ENCODE measurements around the gene SLC45A2.
"Not testable (repeated sequence)": the region's sequence is repeated elsewhere in the genome, so short reads cannot be mapped to it uniquely, and the experiment has no call there.

Gene SLC45A2

DNA sequence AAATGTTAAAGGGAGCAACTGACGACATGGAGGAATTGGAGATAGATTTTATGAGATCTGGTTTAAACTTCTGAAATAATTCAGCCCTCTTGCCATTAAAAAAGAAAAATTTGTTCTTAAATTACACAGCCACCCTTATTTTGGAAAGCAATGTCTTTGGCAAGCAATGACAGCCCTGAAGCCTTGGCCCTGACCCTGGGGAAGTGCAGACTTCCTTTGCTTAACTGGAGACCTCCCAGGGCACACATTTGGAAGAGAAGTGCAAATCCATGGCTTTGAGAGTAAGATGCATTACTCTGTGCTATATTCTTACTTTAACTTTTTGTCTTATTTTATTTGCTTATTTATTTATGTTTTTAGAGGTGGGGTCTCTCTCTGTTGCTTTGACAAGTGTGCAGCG is 26.3 kb downstream of the SLC45A2 start:
- no peak for DNase-seq

GRCh38 chr5:33957577-33958150 is 26.8 kb downstream of the SLC45A2 start:
- no peak for DNase-seq

DNA sequence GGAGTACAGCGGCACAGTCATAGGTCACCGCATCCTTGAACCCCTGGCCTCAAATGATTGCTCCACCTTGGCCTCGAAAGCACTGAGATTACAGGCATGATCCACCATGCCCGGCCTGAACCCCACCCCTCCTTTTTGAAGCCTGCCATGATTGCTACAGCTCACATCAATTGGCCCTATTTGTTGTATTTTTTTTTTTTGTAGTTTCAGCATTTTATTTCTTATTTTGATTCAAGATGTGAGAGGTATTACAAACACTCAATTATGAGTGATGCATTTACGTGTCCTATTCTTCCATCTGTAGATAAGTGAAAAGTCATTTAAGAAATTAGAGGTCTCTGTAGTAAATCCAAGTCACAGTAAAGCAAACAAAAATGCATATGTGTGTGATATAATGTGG is 32.3 kb downstream of the SLC45A2 start:
- DNase-seq: not testable (repeated sequence)

- DNase-seq: no peak
Measured at GRCh38 chr5:33944543-33945132, 39.9 kb downstream of the SLC45A2 start.

DNA sequence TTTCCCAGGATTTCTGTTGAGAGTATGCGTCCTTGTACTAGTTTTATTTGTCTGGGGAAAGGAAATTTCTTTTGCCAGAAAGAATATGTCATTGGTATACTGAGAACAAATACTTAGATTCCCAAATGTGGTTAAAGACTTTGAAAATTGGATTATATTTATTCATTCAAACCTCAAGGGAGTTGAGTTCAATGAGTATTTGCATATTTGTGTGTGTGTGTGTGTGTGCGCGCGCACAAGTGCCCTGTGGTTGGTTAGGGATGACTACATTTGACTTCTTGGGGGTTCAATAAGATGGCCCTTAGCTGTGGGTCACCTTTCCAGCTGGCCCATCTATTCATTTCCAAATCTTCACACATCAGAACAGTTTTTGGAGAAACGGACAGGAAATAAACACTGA is 43.4 kb downstream of the SLC45A2 start:
- no peak for DNase-seq

- DNase-seq: no peak
Measured at GRCh38 chr5:33939556-33940262, 44.8 kb downstream of the SLC45A2 start.

DNA sequence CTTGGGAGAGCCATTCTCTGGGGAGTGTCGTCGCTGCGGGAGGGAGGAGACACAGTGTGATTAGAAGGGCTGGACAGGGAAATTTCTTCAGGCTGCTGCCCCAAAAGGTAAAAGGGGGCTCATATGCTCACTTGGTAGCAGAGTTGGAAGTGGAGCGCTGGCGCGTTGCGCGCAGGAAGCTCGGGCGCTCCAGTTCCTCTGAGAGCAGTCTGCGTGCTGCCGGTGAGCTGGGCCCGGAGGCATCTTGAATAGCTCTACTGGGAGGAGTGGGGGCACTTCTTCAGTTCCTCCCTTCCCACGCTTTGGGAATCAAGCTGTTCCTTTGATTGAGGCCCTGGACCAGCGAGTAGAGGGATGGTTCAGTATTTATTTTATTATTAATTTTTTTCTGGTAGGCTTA is 45.6 kb downstream of the SLC45A2 start:
- no peak for DNase-seq

GRCh38 chr5:33938507-33938796 is 46.0 kb downstream of the SLC45A2 start:
- no peak for DNase-seq

- no peak for DNase-seq
Measured at GRCh38 chr5:33937707-33938506, 46.6 kb downstream of the SLC45A2 start.

GRCh38 chr5:33937017-33937706 is 47.3 kb downstream of the SLC45A2 start:
- DNase-seq: no peak

GRCh38 chr5:33936381-33937016 is 48.0 kb downstream of the SLC45A2 start, which contains the start of gene RXFP3:
Gene RXFP3, plus strand, starts transcription at chr5:33936386. Its CDS starts 355 bp downstream, at chr5:33936741.
- no peak for DNase-seq

- DNase-seq: peak; percentile 27
Measured at GRCh38 chr5:33936004-33936380, 48.5 kb downstream of the SLC45A2 start.

- no peak for DNase-seq
Measured at GRCh38 chr5:33934176-33934575, 50.3 kb downstream of the SLC45A2 start.

DNA sequence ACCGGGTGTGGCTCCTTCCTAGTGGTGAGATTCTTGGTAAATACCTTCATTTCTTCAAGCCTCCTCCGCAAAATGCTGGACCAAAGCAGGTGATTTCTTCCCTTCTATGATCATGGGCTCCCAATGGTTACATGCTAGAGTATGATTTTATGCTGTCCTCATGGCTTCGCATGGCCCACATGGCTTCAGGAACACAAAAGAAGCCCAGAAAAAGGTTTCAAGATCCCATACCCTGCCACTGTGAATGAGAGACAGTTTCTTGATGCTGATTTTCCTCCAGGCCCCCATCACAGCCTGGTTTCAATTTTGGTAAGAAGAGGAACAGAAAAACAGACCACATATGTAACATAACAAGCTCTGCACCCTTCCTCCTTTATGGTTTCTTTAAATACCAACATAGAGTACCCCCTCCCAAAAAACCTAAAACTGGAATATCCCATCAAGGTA is 50.7 kb downstream of the SLC45A2 start:
- no peak for DNase-seq

GRCh38 chr5:33931136-33931535 is 53.4 kb downstream of the SLC45A2 start:
- DNase-seq: no peak

DNA sequence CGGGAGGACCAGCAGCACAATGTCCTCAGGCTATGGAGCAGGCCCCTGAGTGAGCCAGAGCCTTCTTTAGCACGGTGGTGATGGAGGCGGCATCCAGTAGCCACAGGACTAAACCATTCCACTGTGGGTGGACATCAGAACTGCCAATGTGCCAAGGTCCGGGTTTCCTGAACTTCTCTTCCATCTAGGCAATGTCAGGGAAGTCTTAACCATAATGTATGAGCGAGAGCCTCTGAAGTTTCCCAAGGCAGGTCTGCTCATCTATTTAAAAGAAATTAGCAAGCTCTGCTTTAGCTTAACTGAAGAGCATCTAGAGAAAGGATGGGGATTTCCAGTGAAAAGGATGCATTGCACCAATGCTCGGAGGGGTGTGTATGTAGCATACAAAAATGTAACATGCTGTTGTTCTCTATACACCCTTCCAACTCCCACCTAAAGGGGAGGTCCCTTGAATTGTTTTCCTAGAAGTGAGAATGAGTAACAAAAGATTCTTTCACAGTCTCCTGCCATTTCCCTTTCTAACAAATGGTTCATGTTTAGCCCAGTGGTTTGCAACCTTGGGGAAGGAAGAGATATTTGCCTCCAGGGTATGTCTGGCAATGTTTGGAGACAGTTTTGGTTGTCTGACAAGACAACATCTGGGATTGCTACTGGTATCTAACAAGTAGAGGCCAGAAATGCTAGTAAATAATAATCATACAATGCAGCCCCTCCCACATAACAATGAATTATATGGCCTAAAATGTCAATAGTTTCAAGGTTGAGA is 54.4 kb downstream of the SLC45A2 start:
- no peak for DNase-seq

DNA sequence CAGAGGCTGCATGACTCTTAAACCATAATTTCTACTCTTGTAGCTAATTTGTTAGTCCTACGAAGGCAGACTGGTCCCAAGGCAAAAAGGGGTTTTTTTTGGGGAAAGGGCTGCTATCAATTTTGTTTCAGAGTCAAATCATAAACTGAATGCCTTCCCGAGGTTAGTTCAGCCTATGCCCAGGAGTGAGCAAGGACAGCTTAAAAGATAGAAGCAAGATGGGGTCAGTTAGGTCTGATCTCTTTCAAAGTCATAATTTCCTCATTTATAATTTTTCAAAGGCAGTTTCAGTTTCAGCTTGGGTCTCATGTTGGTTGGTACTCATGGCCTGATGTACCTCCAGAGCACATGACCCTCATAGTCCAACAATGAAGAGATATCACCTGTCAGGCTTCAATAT is 56.2 kb downstream of the SLC45A2 start:
- no peak for DNase-seq

GRCh38 chr5:33927685-33928084 is 56.8 kb downstream of the SLC45A2 start:
- no peak for DNase-seq

GRCh38 chr5:33925278-33925677 is 59.2 kb downstream of the SLC45A2 start:
- DNase-seq: no peak

DNA sequence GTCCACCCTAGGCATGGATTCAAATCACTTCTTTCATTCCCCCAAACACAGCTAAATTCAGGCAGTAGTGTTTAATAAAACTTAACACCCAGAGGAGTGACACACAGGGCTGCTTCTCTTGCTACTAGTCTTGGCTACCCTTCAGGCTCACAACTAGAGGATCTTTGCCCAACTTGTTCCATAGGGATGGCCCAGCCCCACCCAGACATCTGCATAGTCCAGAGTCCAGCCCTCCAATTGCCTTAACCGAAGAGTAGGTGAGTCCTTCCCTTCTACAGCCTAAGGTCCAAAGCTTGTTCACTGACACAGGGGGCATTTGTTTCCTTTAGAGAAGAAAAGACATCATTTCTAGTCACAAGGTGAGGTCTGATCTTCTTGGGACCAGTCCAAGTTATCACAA is 63.5 kb downstream of the SLC45A2 start:
- no peak for DNase-seq

GRCh38 chr5:33914844-33915243 is 69.6 kb downstream of the SLC45A2 start:
- DNase-seq: not testable (repeated sequence)

GRCh38 chr5:33906248-33906647 is 78.2 kb downstream of the SLC45A2 start:
- DNase-seq: not testable (repeated sequence)

Data from stimulated activated CD4-positive, alpha-beta T cell treated with anti-CD3 and anti-CD28 coated beads, Interleukin-4, amount 100 ng/mL, for 1 hour (primary cell).